H1 (cell line): Measurements from ENCODE around the gene CASP9. TPM values are rescaled to one million over a fixed set of nuclear protein-coding genes. Genes with fewer than 3 reads are reported as not detected.

Source experiments
- BCL11A ChIP-seq, 2 experiments: IDR thresholded peaks; one replicate each; pipeline ENCODE4 v1.6.1; 2011; ENCODE audit warnings: low read depth in 2 of 2, low read length in 2 of 2, mild to moderate bottlenecking in 2 of 2
- POU5F1 ChIP-seq: IDR thresholded peaks from 2 replicates; pipeline ENCODE4 v1.6.1; 2011; ENCODE audit warnings: low read depth, mild to moderate bottlenecking, low read length, moderate library complexity
- polyA plus RNA-seq, 7 experiments: library from polyadenylated mRNA; depleted of rRNA in 3 of 7; stranded (reverse) in 5 of 7; unstranded in 2 of 7; fragments of >200 nt in 5 of 7; fragments of 200-250 nt in 2 of 7; gene quantifications; 1 replicate in 5 of 7; 2 replicates in 1 of 7; 4 replicates in 1 of 7; pipeline versions ENCODE4 v1.2.1 to v1.2.3, GENCODE V29; 2011 to 2013; ENCODE audit warnings: missing spikeins in 2 of 7, mixed read lengths in 2 of 7
- total RNA-seq: library from RNA; stranded (reverse); fragmentation: NEBNext Ultra II Directional; extraction: Animal tissue kit (Norgen Biotek cat#: 25700); gene quantifications from 2 replicates; pipeline ENCODE4 v1.2.1, GENCODE V29; 2021
- TF ChIP-seq, protein P1 (sequence below): IDR thresholded peaks from 2 replicates; pipeline ENCODE4 v1.6.1; 2011; ENCODE audit warnings: low read length, improper control_type of control experiment

Gene CASP9
- total and polyA plus RNA-seq, 2 of the 8 experiments (the other 6 are each of a cell fraction or from before 2014, with no cell fraction given) = 14.8 to 36.3 TPM

DNA sequence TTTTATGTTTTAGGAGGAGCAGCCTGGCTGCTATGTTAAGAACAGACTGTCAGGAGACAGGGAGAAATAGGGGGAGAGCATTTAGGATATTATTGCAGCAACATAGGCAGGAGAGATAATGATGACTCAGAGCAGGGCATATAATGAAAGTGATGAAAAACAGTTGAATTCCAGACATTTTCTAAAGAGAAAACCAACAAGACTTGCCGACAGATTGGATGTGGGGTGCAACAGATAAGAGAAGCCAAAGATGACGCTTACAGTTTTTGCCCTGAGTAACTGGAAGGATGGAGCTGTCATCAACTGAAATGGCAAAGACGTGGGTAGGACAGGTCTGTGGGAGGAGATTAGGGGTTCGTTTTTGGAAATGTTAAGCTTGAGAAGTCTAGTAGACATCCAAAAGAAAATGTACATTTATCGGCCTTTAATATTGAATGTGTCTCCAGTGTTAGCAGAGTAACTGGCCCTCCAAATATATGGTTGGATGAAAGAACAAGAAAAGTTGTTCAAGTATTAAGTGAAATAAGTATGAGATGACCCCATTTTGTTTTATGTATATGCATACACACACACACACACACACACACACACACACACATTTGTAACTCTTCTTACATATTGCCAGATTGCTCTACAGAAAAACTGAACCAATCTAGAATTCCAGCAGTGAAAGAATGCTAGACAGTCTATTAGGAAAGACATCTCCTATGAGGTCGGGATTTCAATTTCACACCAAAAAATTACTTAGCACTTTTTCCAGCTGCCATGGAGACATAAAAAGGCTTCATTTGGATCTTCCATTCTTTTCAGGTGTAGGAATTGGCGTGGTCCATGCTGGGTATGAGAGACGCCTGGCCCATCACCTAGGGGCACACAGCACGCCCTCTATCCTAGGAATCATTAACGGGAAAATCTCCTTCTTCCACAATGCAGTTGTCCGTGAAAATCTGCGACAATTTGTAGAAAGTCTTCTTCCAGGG is 19.9 kb upstream of the CASP9 start (continued):
- TF ChIP-seq, protein P1, sequence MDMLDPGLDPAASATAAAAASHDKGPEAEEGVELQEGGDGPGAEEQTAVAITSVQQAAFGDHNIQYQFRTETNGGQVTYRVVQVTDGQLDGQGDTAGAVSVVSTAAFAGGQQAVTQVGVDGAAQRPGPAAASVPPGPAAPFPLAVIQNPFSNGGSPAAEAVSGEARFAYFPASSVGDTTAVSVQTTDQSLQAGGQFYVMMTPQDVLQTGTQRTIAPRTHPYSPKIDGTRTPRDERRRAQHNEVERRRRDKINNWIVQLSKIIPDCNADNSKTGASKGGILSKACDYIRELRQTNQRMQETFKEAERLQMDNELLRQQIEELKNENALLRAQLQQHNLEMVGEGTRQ = no peak
- TF ChIP-seq POU5F1 (no peak), BCL11A (IDR thresholded peaks at IDR 0.05; ENCODE audit: low read depth in 2 of 2, low read length in 2 of 2) (no peak)
